GM12892 (cell line): Measurements from ENCODE around the gene TTC4.

Source experiments
- POLR2A ChIP-seq: IDR thresholded peaks from 2 replicates; pipeline ENCODE4 v1.6.1; 2011; ENCODE audit warnings: low read depth, low read length, control low read depth
- TAF1 ChIP-seq: IDR thresholded peaks from 2 replicates; pipeline ENCODE4 v1.6.1; 2011; ENCODE audit warnings: low read depth, mild to moderate bottlenecking, control low read depth, low read length, borderline replicate concordance

DNA sequence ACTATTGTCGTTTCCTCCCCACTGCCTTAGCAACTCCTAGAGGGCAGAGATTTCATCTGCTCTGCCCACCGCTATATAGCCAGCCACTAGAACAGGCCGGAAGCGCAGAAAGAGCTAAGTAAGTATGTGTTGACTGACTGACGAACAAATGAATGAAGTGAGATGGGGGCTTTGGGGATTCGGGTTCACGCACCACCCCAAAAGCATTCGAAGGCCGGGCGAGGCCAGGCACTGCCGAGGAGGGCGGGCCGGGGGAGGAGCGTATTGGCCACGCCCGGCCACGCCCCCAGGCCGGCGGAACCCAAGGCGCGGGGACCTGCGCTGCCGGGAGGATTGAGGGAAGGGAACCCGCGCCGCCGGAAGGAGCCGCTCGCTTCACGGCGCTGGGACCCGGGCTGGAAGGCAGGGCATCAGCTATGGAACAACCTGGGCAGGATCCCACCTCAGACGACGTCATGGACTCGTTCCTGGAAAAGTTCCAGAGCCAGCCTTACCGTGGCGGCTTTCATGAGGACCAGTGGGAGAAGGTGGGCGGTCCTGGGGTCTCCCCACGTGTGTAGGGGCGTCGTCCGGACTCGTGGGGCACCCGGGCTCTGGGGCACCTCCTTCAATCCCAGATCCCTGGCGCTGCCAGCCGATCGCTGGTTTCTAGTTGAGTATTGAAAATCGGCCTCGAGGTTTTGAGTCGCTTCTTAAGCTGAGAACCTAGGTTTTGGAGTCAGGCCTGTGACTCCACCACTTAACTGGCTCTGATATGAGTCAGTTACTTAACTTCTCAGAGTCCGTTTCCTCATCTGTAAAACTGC lies at the start of gene TTC4:
- peak; percentile 95 for TF ChIP-seq POLR2A
- TF ChIP-seq TAF1, result peak; percentile 94
